ENCODE results near the gene PLAAT4. TPM values are rescaled to one million over a fixed set of nuclear protein-coding genes. Genes with fewer than 3 reads are reported as not detected.
"Not testable (repeated sequence)": the region's sequence is repeated elsewhere in the genome, so short reads cannot be mapped to it uniquely, and the experiment has no call there.

PLAAT4 gene
- total RNA-seq, 1 donor from 2014 or later: 138 TPM

DNA sequence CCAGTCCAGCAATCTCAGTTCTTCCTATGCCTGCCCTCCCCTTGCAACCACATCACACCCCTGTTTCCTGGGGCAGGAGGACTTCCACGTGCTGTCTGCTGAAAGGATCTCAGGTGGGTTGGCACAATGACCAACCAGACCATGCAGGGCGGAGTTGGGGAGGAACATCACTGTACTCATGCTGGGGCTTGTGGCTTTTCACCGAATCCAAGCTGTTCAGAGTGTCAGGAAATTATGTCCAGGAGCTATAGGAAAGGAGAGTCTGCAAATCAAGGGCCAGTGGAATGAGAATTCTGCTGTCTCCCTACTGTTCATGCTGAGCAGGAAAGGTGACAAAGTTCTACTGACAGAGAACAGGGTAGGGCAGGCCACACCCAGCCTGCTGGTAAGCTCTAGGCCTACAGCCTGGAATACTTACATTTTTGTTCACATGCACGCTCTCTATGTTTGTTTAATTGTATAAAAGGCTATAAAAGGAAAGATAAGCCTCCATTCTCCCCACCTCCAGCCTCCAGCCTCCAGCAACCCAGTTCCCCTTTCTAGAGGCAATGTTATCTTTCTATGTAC lies 28.3 kb downstream of the PLAAT4 start:
- intact Hi-C loops (cut with micrococcal nuclease): loop anchor here (1.0 to 5.0 kb wide), 3 partner anchors 9 to 47 kb away; partner anchors contain the start of gene PLAAT3

GRCh38 chr11:63567044-63567840 lies 30.6 kb downstream of the PLAAT4 start:
- intact Hi-C loops (cut with micrococcal nuclease): loop anchor here (1.0 to 5.0 kb wide), 8 partner anchors 14 to 687 kb away; partner anchors contain the start of genes ATL3, PLAAT3, PLAAT4 and RTN3

GRCh38 chr11:63569570-63569969 lies 33.0 kb downstream of the PLAAT4 start:
- intact Hi-C loops (cut with micrococcal nuclease): loop anchor here (5.0 kb wide), 1 partner anchor 43 kb away; the partner anchor contains the start of gene PLAAT3

GRCh38 chr11:63572026-63572688 lies 35.5 kb downstream of the PLAAT4 start:
- intact Hi-C loops (cut with micrococcal nuclease): no loop called here

- intact Hi-C loops (cut with micrococcal nuclease): loop anchor here (1.0 kb wide), 3 partner anchors 8 to 43 kb away; no protein-coding TSS in a partner anchor
These were observed 37.6 kb downstream of the PLAAT4 start for GRCh38 chr11:63573881-63574855.

- intact Hi-C loops (cut with micrococcal nuclease): loop anchor here (1.0 kb wide), 3 partner anchors 7 to 44 kb away; no protein-coding TSS in a partner anchor
These were observed 38.4 kb downstream of the PLAAT4 start for GRCh38 chr11:63574856-63575602.

- intact Hi-C loops (cut with micrococcal nuclease): not testable (repeated sequence)
These were observed 42.3 kb downstream of the PLAAT4 start for GRCh38 chr11:63578882-63579281.

- intact Hi-C loops (cut with micrococcal nuclease): not testable (repeated sequence)
These were observed 44.6 kb downstream of the PLAAT4 start for GRCh38 chr11:63581224-63581623.

- intact Hi-C loops (cut with micrococcal nuclease): no loop called here
These were observed 46.7 kb downstream of the PLAAT4 start for GRCh38 chr11:63583357-63583677.

DNA sequence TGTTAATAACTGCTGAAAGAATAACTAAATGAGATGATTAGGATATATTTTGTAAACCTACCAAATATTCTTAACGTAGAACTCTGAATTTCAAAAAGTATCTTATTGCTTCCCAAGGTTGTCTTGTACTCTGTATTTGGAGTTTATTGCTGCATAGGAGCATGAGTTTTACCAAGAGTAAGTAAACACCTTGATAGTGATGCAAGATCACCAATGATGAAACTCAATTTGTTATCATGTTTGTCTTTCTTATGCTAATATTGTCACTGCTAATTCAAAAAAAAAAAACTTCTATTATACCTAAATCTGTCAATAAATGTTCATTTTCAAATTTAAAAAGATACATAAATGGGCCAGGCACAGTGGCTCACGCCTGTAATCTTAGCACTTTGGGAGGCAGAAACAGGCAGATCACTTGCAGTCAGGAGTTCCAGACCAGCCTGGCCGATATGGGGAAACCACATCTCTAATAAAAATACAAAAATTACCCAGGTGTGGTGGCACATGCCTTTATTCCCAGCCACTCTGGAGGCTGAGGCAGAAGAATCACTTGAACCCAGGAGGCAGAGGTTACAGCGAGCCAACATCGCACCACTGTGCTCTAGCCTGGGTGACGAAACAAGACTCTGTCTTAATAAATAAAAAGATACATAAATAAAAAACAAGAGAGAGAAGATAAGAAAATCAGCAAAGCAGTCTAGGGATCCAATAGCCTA lies 50.0 kb downstream of the PLAAT4 start:
- intact Hi-C loops (cut with micrococcal nuclease): no loop called here

- intact Hi-C loops (cut with micrococcal nuclease): no loop called here
These were observed 52.4 kb downstream of the PLAAT4 start for GRCh38 chr11:63589000-63589399.

GRCh38 chr11:63590024-63590788 lies 53.6 kb downstream of the PLAAT4 start:
- intact Hi-C loops (cut with micrococcal nuclease): no loop called here

GRCh38 chr11:63592975-63593395 lies 56.4 kb downstream of the PLAAT4 start:
- intact Hi-C loops (cut with micrococcal nuclease): loop anchor here (1.0 kb wide), 2 partner anchors 20 to 43 kb away; no protein-coding TSS in a partner anchor

DNA sequence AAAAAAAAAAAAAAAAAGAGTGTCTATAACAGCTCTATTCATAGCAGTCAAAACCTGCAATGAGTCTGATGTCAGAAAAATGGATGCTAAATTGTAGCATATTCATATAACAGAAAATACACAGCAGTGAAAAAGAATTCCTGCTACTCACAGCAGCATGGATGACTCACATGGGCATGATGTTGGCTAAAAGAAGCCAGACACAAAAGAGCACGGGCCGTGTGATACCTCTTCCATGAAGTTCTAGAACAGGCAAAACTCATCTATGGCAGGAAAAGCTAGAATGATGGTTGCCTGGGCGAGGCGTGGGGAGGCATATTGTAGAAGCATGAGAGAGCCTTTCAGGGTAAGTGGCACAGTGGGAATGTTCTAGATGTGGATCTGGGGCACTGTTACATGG lies 58.7 kb downstream of the PLAAT4 start:
- intact Hi-C loops (cut with micrococcal nuclease): no loop called here
